H9 (cell line): ENCODE measurements around the gene SCAF4. TPM values are rescaled to one million over a fixed set of nuclear protein-coding genes. Genes with fewer than 3 reads are reported as not detected.

ENCODE experiments used
- DNase-seq: peaks from one replicate; pipeline ENCODE4 v3.0.0-alpha.2; 2017
- H2AFZ ChIP-seq: one replicate; pipeline ENCODE4 v1.6.1; 2013; ENCODE audit warnings: mild to moderate bottlenecking, low read length, control low read depth, moderate library complexity
- H2AK5ac ChIP-seq: 2 replicates; pipeline ENCODE4 v1.6.1; 2013; ENCODE audit warnings: low read length, control low read depth, mixed read lengths; ENCODE audit not compliant: insufficient read length
- H2BK120ac ChIP-seq: one replicate; pipeline ENCODE4 v1.6.1; 2013; ENCODE audit warnings: low read depth, mild to moderate bottlenecking, low read length, control low read depth, inconsistent platforms; ENCODE audit not compliant: poor library complexity, severe bottlenecking
- H2BK12ac ChIP-seq: 2 replicates; pipeline ENCODE4 v1.6.1; 2013; ENCODE audit warnings: low read length, control low read depth, mixed read lengths, low read depth; ENCODE audit not compliant: insufficient read length
- H2BK15ac ChIP-seq: 2 replicates; pipeline ENCODE4 v1.6.1; 2013; ENCODE audit warnings: low read depth, low read length, control low read depth
- H2BK20ac ChIP-seq: one replicate; pipeline ENCODE4 v1.6.1; 2013; ENCODE audit warnings: low read depth, mild to moderate bottlenecking, low read length, control low read depth, inconsistent platforms; ENCODE audit not compliant: poor library complexity, severe bottlenecking
- H2BK5ac ChIP-seq: 2 replicates; pipeline ENCODE4 v1.6.1; 2013; ENCODE audit warnings: low read length, control low read depth, mixed read lengths; ENCODE audit not compliant: insufficient read length
- H3K14ac ChIP-seq: 2 replicates; pipeline ENCODE4 v1.6.1; 2013; ENCODE audit warnings: low read length, control low read depth; ENCODE audit not compliant: insufficient read depth
- H3K18ac ChIP-seq: 2 replicates; pipeline ENCODE4 v1.6.1; 2013; ENCODE audit warnings: low read depth, mild to moderate bottlenecking, mixed read lengths, low read length, control low read depth; ENCODE audit not compliant: insufficient read length
- H3K23ac ChIP-seq: 2 replicates; pipeline ENCODE4 v1.6.1; 2013; ENCODE audit warnings: low read length, control low read depth, mixed read lengths, low read depth; ENCODE audit not compliant: insufficient read length
- H3K23me2 ChIP-seq: 2 replicates; pipeline ENCODE4 v1.6.1; 2013; ENCODE audit warnings: low read depth, mild to moderate bottlenecking, mixed read lengths, low read length, control low read depth; ENCODE audit not compliant: insufficient read length, poor library complexity, severe bottlenecking
- H3K27ac ChIP-seq: 2 replicates; pipeline ENCODE4 v1.5.1; 2013; ENCODE audit warnings: low read length, control low read depth, mixed read lengths, low read depth; ENCODE audit not compliant: insufficient read length
- H3K27me3 ChIP-seq: 2 replicates; pipeline ENCODE4 v1.6.1; 2013; ENCODE audit warnings: low read length, control low read depth, inconsistent platforms; ENCODE audit not compliant: insufficient read depth
- H3K4ac ChIP-seq: 2 replicates; pipeline ENCODE4 v1.6.1; 2013; ENCODE audit warnings: low read depth, mild to moderate bottlenecking, control low read depth, inconsistent platforms, low read length, moderate library complexity
- H3K4me1 ChIP-seq: 2 replicates; pipeline ENCODE4 v1.6.1; 2013; ENCODE audit warnings: low read length, control low read depth, inconsistent platforms; ENCODE audit not compliant: insufficient read depth
- H3K4me2 ChIP-seq: 2 replicates; pipeline ENCODE4 v1.6.1; 2013; ENCODE audit warnings: low read length, control low read depth, mixed read lengths; ENCODE audit not compliant: insufficient read length, insufficient read depth
- H3K56ac ChIP-seq: 2 replicates; pipeline ENCODE4 v1.6.1; 2013; ENCODE audit warnings: low read depth, mild to moderate bottlenecking, mixed read lengths, low read length, control low read depth; ENCODE audit not compliant: insufficient read length
- H3K79me1 ChIP-seq: 2 replicates; pipeline ENCODE4 v1.6.1; 2013; ENCODE audit warnings: low read depth, mild to moderate bottlenecking, moderate library complexity, low read length, control low read depth, inconsistent platforms; ENCODE audit not compliant: insufficient read depth, poor library complexity, severe bottlenecking
- H3K79me2 ChIP-seq: 2 replicates; pipeline ENCODE4 v1.6.1; 2013; ENCODE audit warnings: low read length, control low read depth, inconsistent platforms; ENCODE audit not compliant: insufficient read depth
- H3K9ac ChIP-seq: 2 replicates; pipeline ENCODE4 v1.6.1; 2013; ENCODE audit warnings: low read length, control low read depth, mixed read lengths; ENCODE audit not compliant: insufficient read length; ENCODE audit errors: extremely low read depth
- H3K9me3 ChIP-seq: one replicate; pipeline ENCODE4 v1.6.1; 2013; ENCODE audit warnings: low read depth, low read length, inconsistent platforms; ENCODE audit not compliant: control insufficient read depth
- H3T11ph ChIP-seq: one replicate; pipeline ENCODE4 v1.6.1; 2013; ENCODE audit warnings: mild to moderate bottlenecking, low read length, control low read depth, inconsistent platforms
- H4K20me1 ChIP-seq: one replicate; pipeline ENCODE4 v1.6.1; 2013; ENCODE audit not compliant: control insufficient read depth, insufficient read length, insufficient read depth
- H4K5ac ChIP-seq: 2 replicates; pipeline ENCODE4 v1.6.1; 2013; ENCODE audit warnings: low read depth, mild to moderate bottlenecking, mixed read lengths, low read length, control low read depth; ENCODE audit not compliant: insufficient read length
- H4K8ac ChIP-seq: replicated peaks from 2 replicates; pipeline ENCODE4 v1.6.1; 2013; ENCODE audit warnings: low read length, control low read depth, mixed read lengths, low read depth; ENCODE audit not compliant: insufficient read length
- H4K91ac ChIP-seq: 2 replicates; pipeline ENCODE4 v1.6.1; 2013; ENCODE audit warnings: low read depth, mild to moderate bottlenecking, moderate library complexity, mixed read lengths, low read length, control low read depth; ENCODE audit not compliant: insufficient read length
- H3K27ac Mint-ChIP-seq, 3 experiments: 2 replicates in 2 of 3; 3 replicates in 1 of 3; pipeline ENCODE4 v1.8.0; 2020 to 2021; ENCODE audit warnings: mixed read lengths in 3 of 3, mild to moderate bottlenecking in 1 of 3, moderate library complexity in 1 of 3
- H3K27me3 Mint-ChIP-seq: 2 replicates; pipeline ENCODE4 v1.8.0; 2021; ENCODE audit warnings: low read depth, mild to moderate bottlenecking, moderate library complexity, mixed read lengths
- H3K36me3 Mint-ChIP-seq, 3 experiments: 2 replicates in 2 of 3; 3 replicates in 1 of 3; pipeline ENCODE4 v1.8.0; 2020 to 2021; ENCODE audit warnings: low read depth in 3 of 3, mixed read lengths in 3 of 3; ENCODE audit not compliant: insufficient read depth in 1 of 3
- H3K4me1 Mint-ChIP-seq, 2 experiments: 2 replicates each; pipeline ENCODE4 v1.8.0; 2020; ENCODE audit warnings: mixed read lengths in 2 of 2
- H3K4me3 Mint-ChIP-seq, 2 experiments: 2 replicates in 1 of 2; 3 replicates in 1 of 2; pipeline ENCODE4 v1.8.0; 2020 to 2021; ENCODE audit warnings: mild to moderate bottlenecking in 2 of 2, mixed read lengths in 2 of 2, moderate library complexity in 1 of 2
- H3K9me3 Mint-ChIP-seq, 2 experiments: 2 replicates in 1 of 2; 3 replicates in 1 of 2; pipeline ENCODE4 v1.8.0; 2020; ENCODE audit warnings: mild to moderate bottlenecking in 2 of 2, mixed read lengths in 2 of 2, moderate library complexity in 1 of 2
- CTCF ChIP-seq: fragments of 200-600 bp; sonication (generic); conservative IDR thresholded peaks from 3 replicates; pipeline ENCODE4 v1.8.0; 2021; ENCODE audit warnings: antibody characterized with exemption, mild to moderate bottlenecking
- WGBS: extraction: QIAGEN DNeasy Blood & Tissue Kit; methylation state at CpG from one replicate; pipeline ENCODE4 v1.1.7; 2013; ENCODE audit warnings: missing lambda C conversion rate, low lambda C conversion rate, mixed read lengths; ENCODE audit not compliant: insufficient read length; ENCODE audit errors: extremely low coverage; 5-methylcytosine and 5-hydroxymethylcytosine counted together
- total RNA-seq: library from RNA; stranded (reverse); gene quantifications from 2 replicates; pipeline ENCODE4 v1.2.1, GENCODE V29; 2021

The SCAF4 gene
- total RNA-seq, 1 experiment from 2014 or later: 76.8 TPM

- Histone ChIP-seq H2AK5ac (no peak overlapping the region), H3K23me2 (no peaks in the 10 kb centered on the region), H2BK20ac (no peak overlapping the region), H4K5ac (no peak overlapping the region), H4K91ac (no peak overlapping the region), H2BK15ac (no peak overlapping the region), H2BK5ac (no peak overlapping the region), H3K4me2 (no peak overlapping the region), H2BK12ac (no peak overlapping the region), H3K4me1 (no peaks in the 10 kb centered on the region), H2AFZ (no peak overlapping the region), H3T11ph (no peak overlapping the region), H3K23ac (no peak overlapping the region), H2BK120ac (no peak overlapping the region), H4K8ac (no peak overlapping the region), H3K56ac (no peak overlapping the region), H3K18ac (no peak overlapping the region), H3K14ac (no peak overlapping the region), H4K20me1 (no peaks in the 10 kb centered on the region), H3K79me1 (no peaks in the 10 kb centered on the region), H3K9me3 (no peaks in the 10 kb centered on the region), H3K9ac (no peak overlapping the region), H3K79me2 (no peaks in the 10 kb centered on the region), H3K4ac (no peak overlapping the region), H3K27me3 (no peaks in the 10 kb centered on the region), H3K27ac (no peak overlapping the region)
- DNase-seq: no peak
- Mint-ChIP-seq H3K4me3 (no peak overlapping the region), H3K27me3 (no peaks in the 10 kb centered on the region), H3K36me3 (peaks cover 20 to 38% (median 37%) of the 10 kb centered on the region in 3 experiments; a peak in 6 of 7 replicates), H3K27ac (peak overlapping the region in 1 of 3 experiments; percentile 91; a peak in 2 of 7 replicates), H3K9me3 (no peaks in the 10 kb centered on the region), H3K4me1 (peaks cover 40 to 49% of the 10 kb centered on the region in 2 experiments)
- no peak for TF ChIP-seq CTCF
- WGBS: no CpG with 5 or more reads among the region's 2 CpGs
These were observed 63.0 kb downstream of the SCAF4 start for GRCh38 chr21:31668651-31669491.
